NCI-H446 treated with DMSO at 0.1 percent for 48 hours (cell line): ENCODE results near the gene GRIK4.

ENCODE experiments used
- DNase-seq: peaks from one replicate; lab custom pipeline; 2025; lab: John Stamatoyannopoulos, UW

GRIK4 gene

GRCh38 chr11:120510406-120511115, 987 bp upstream of the GRIK4 start:
- DNase-seq, result no peak

- no peak for DNase-seq
These were observed 531 bp downstream of the GRIK4 start for GRCh38 chr11:120511820-120512738.

- no peak for DNase-seq
These were observed 1.3 kb downstream of the GRIK4 start for GRCh38 chr11:120512739-120513435.

GRCh38 chr11:120513436-120514315, 2.1 kb downstream of the GRIK4 start:
- no peak for DNase-seq

- DNase-seq, result no peak
These were observed 3.1 kb downstream of the GRIK4 start for GRCh38 chr11:120514541-120515121.

- DNase-seq, result no peak
These were observed 3.7 kb downstream of the GRIK4 start for GRCh38 chr11:120515186-120515723.

- DNase-seq, result no peak
These were observed 5.2 kb downstream of the GRIK4 start for GRCh38 chr11:120516461-120517389.

- DNase-seq, result no peak
These were observed 5.8 kb downstream of the GRIK4 start for GRCh38 chr11:120517390-120517761.

GRCh38 chr11:120517801-120518291, 6.3 kb downstream of the GRIK4 start:
- DNase-seq, result no peak

GRCh38 chr11:120518356-120518755, 6.8 kb downstream of the GRIK4 start:
- no peak for DNase-seq

- DNase-seq, result no peak
These were observed 7.9 kb downstream of the GRIK4 start for GRCh38 chr11:120519474-120519873.

GRCh38 chr11:120520091-120520822, 8.7 kb downstream of the GRIK4 start:
- no peak for DNase-seq

- DNase-seq, result no peak
These were observed 9.6 kb downstream of the GRIK4 start for GRCh38 chr11:120521176-120521575.

- no peak for DNase-seq
These were observed 10.5 kb downstream of the GRIK4 start for GRCh38 chr11:120522021-120522420.

- no peak for DNase-seq
These were observed 11.2 kb downstream of the GRIK4 start for GRCh38 chr11:120522736-120523135.

GRCh38 chr11:120523196-120523595, 11.6 kb downstream of the GRIK4 start:
- no peak for DNase-seq

- no peak for DNase-seq
These were observed 13.1 kb downstream of the GRIK4 start for GRCh38 chr11:120524536-120525085.
